Choroid plexus epithelial cell (primary cell): ENCODE measurements around the gene LRRC37A3.
"Not testable (repeated sequence)": the region's sequence is repeated elsewhere in the genome, so short reads cannot be mapped to it uniquely, and the experiment has no call there.

Source experiments
- DNase-seq: peaks from one replicate; pipeline ENCODE4 v3.0.0-alpha.2; 2010; ENCODE audit warnings: low read depth
- H3K4me3 ChIP-seq: 2 replicates; pipeline ENCODE4 v1.5.1; 2011; ENCODE audit warnings: low read depth, mild to moderate bottlenecking, control low read depth, low read length, moderate library complexity
- CTCF ChIP-seq: conservative IDR thresholded peaks from 2 replicates; pipeline ENCODE4 v1.5.1; 2011; ENCODE audit warnings: low read depth, mild to moderate bottlenecking, control low read depth, inconsistent platforms, low read length, moderate library complexity

The LRRC37A3 gene

GRCh38 chr17:64920026-64920418 is 744 bp upstream of the LRRC37A3 start:
- no peak for DNase-seq
- peak overlapping the region; percentile 66 for H3K4me3 ChIP-seq
- TF ChIP-seq CTCF: no peak

- H3K4me3 ChIP-seq: peak overlapping the region; percentile 66
- DNase-seq: not testable (repeated sequence)
Observed at GRCh38 chr17:64918842-64919288, 413 bp downstream of the LRRC37A3 start.

DNA sequence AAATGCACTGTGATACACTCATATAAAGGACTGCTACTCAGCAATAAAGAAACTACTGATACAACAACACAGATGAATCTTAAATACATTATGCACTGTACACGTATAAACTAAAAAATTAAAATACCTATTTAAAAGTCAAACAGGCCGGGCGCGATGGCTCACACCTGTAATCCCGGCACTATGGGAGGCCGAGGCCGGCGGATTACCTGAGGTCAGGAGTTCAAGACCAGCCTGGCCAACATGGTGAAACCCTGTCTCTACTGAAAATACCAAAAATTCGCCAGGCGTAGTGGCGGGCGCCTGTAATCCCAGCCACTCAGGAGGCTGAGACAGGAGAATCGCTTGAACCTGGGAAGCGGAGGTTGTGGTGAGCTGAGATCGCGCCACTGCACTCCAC is 1.7 kb downstream of the LRRC37A3 start:
- not testable (repeated sequence) for H3K4me3 ChIP-seq

GRCh38 chr17:64915244-64915643 is 4.0 kb downstream of the LRRC37A3 start:
- H3K4me3 ChIP-seq, DNase-seq: not testable (repeated sequence)

More for the DNA sequence above, 1.7 kb downstream of the LRRC37A3 start:
- not testable (repeated sequence) for DNase-seq

DNA sequence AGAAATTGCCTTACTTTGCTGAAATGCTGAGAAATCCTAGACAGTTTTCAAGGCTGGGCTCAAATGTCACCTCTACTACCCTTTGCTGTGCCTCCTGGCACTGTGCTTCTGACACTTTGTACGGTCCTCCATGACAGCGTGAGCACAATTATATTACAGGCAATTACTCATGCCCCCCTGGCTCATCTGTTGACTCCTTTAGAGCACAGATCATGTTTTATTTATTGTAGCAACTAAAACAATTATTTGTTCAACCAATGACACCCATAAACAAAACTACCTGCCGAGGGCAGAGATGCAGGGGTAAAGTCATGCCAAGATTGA is 9.1 kb downstream of the LRRC37A3 start:
- H3K4me3 ChIP-seq, DNase-seq: not testable (repeated sequence)

- H3K4me3 ChIP-seq, DNase-seq: not testable (repeated sequence)
Observed at GRCh38 chr17:64909511-64910190, 9.6 kb downstream of the LRRC37A3 start.

GRCh38 chr17:64904069-64904468 is 15.2 kb downstream of the LRRC37A3 start:
- DNase-seq, H3K4me3 ChIP-seq: not testable (repeated sequence)

DNA sequence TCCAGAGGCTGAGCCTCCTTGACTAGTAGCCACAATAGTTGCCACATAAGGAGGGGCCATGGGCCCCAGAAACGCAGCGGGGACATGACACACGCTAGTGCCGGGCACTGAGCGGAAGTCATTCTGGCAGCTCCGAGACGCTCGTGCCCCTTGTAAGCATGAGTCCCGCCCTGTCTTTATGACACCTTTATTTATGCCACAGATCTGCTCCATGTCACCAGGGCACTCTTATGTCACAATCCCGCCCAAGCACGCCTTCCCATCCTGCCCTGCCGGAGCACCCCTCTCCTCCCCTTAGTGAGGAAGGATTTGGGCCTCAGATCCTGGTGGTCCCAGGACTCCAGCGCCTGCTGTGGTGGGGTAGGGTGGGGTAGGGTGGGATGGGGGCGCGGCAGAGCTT is 22.1 kb downstream of the LRRC37A3 start:
- not testable (repeated sequence) for H3K4me3 ChIP-seq, DNase-seq

- not testable (repeated sequence) for H3K4me3 ChIP-seq, DNase-seq
Observed at GRCh38 chr17:64874210-64874609, 45.1 kb downstream of the LRRC37A3 start.

GRCh38 chr17:64847504-64848466 is 71.5 kb downstream of the LRRC37A3 start:
- peak; percentile 52 for DNase-seq
- peak; percentile 63 for TF ChIP-seq CTCF
- not testable (repeated sequence) for H3K4me3 ChIP-seq

DNA sequence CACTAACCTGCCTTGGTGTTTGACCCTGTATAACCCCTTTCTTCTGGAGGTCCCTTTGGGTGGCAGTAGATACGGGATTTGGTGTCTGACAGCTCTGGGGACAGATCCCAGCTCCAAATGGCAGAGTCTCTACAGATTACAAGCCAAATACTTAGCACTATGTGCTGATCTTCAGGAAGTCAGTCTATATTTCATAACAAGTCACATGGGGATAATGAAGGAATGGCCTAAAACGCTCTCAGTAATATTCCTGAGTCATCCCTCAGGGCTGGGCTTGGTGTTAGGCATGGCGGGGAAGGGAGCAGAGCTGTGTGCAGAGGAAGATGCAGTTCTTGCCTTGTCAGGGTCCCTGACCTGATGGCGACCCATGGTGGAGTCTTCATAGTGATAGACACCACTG is 72.4 kb downstream of the LRRC37A3 start:
- not testable (repeated sequence) for H3K4me3 ChIP-seq
- peak; percentile 61 for DNase-seq

DNA sequence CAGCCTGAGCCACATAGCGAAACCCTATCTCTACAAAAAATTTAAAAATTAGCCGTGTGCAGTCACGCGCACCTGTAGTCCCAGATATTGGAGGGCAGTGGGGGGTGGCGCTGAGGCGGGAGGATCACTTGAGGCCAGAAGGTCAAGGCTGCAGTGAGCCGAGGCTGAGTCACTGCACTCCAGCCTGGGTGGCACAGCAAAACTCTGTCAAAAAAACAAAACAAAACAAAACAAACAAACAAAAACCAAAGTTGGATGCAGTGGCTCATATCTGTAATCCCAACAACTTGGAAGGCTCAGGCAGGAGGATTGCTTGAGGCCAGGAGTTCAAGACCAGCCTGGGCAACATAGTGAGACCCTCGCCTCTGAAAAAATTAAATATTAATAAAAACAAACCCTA is 75.4 kb downstream of the LRRC37A3 start:
- DNase-seq, H3K4me3 ChIP-seq: not testable (repeated sequence)

DNA sequence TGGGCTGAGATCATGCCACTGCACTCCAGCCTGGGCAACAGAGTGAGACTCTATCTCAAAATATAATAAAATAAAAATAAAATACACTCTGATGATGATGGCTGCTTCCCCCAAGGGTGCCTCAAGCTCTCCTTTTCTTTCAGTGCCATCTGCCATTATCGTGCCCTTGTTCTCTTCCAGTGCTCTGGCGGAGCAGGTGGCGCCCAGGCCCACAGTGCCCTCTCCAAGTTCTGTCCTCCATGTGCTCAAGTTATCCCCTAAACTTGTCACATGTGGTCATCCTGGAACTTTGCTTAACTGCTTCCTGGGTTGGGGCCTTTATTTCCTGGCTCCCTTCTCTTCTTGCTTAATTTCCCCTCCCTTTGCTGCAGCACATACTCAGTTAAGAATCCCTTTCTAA is 76.4 kb downstream of the LRRC37A3 start:
- not testable (repeated sequence) for DNase-seq, H3K4me3 ChIP-seq

DNA sequence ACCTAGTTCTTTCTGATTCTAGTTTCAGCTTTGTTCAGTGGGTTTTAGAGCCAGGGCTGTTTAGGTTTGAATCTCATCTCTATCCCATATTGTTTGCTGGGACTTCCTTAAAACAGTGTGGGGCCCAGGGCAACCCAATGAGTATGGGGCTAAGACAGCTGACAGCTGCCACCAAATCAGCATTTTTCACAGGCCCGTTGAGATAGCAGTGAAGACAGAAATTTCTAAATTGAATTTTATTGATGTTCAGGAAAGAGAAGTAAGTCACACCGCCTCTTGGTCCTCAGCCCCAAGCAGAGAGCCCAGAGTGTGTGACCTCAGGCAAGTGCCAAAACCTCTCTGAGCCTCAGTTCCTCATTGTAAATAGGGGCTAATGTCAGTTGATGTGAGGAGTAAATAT is 78.3 kb downstream of the LRRC37A3 start:
- not testable (repeated sequence) for DNase-seq, H3K4me3 ChIP-seq

- not testable (repeated sequence) for H3K4me3 ChIP-seq, DNase-seq
Observed at GRCh38 chr17:64838513-64838912, 80.8 kb downstream of the LRRC37A3 start.

DNA sequence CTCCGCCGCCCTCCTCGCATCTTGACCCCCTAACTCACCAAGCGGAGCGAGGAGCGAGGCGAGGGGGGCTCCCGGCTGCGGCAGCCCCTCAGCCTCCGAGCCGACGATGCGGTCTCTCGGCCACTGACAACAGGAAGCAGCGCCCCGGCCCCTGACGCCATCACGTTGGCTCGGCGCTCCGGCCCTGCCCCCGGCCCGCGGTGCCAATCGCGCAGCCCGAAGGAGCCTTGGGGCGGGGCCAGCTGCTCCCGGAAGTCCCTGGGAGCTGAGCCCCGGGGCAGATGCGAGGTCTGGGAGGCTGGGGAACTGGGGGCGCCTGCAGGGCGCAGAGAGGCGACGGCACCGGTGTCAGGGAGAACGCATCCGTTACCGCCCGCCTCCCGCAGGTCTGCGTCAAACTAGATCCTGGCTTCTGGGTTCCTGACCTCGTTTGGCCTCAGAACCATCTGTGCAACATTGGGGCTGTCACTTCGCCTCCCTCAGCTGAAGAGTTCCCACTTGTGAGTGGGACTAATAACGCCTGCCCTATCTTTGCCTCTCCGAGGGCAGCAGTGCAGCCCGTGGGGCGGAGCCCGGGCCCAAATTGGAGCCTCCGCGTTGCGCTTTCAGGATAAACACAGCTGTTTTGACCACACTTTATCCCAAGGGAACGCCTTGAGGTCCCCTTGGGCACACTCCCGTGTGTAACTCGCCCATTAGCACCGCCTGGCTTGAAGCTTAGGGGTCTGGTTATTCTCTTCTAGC is 82.1 kb downstream of the LRRC37A3 start:
- peak overlapping the region; percentile 65 for H3K4me3 ChIP-seq
- peak; percentile 75 for DNase-seq
